Measurements from ENCODE around the gene UVSSA. TPM values are rescaled to one million over a fixed set of nuclear protein-coding genes. Genes with fewer than 3 reads are reported as not detected.

The UVSSA gene
- total and polyA plus RNA-seq, 9 of the 15 experiments (the other 6 are each of a cell fraction or from before 2014, with no cell fraction given), result 0.21 to 14.6 (median 3.3) TPM

- intact Hi-C loops (cut with micrococcal nuclease) (no loop called here), in situ Hi-C loops (cut with MboI) (no loop called here)
- Histone ChIP-seq H3K27ac (ENCODE audit: extremely low read depth, low read depth, low read length) (no peak overlapping the region), H3K4me1 (replicated peaks in 1 of 2; ENCODE audit: control insufficient read depth in 2 of 2, insufficient read depth in 2 of 2, low read length in 2 of 2) (peaks cover 0 to 16% of the 10 kb centered on the region in 2 experiments; a peak in 1 of 5 replicates), H3K9ac (ENCODE audit: insufficient read depth in 1 of 2, low read depth in 2 of 2, low read length in 2 of 2) (peak overlapping the region in 1 of 2 experiments; percentile 52; a peak in 1 of 4 replicates), H3K79me2 (ENCODE audit: control insufficient read depth, insufficient read depth, low read length) (peaks cover 4% of the 10 kb centered on the region; the same call in 1 of the 3 replicates), H4K20me1 (replicated peaks; ENCODE audit: control insufficient read depth, insufficient read depth, low read length) (no peaks in the 10 kb centered on the region), H2AFZ (ENCODE audit: low read depth, low read length) (no peak overlapping the region), H3K36me3 (ENCODE audit: control insufficient read depth, insufficient read depth, low read length) (peaks cover 79% of the 10 kb centered on the region; the same call in 2 of the 3 replicates), H3K9me3 (replicated peaks; ENCODE audit: control insufficient read depth, insufficient read depth, low read depth, low read length) (no peaks in the 10 kb centered on the region), H3K27me3 (ENCODE audit: control insufficient read depth in 2 of 2, insufficient read depth in 2 of 2, low read length in 2 of 2) (no peaks in the 10 kb centered on the region), H3K4me2 (ENCODE audit: insufficient read depth, low read length) (no peak overlapping the region), H3K4me3 (no peak overlapping the region), H3K9me1 (ENCODE audit: control insufficient read depth, insufficient read depth, low read length) (no peaks in the 10 kb centered on the region)
- CTCF ChIA-PET (ENCODE audit: low intra/inter-chr PET ratio), result no interaction called here
- ATAC-seq (peak; percentile 78), DNase-seq (ENCODE audit: extremely low read depth in 1 of 4, low spot score in 3 of 4) (peak; percentile 37 to 67 (median 59)), FAIRE-seq (no peak)
- POLR2A ChIA-PET, result interaction anchor here (0.6 to 1.2 kb wide), 3 partner anchors 9 to 172 kb away, joined by 4 to 5 read pairs (median 4); partner anchors contain the start of gene MAEA
- TF ChIP-seq MYC (IDR thresholded peaks at IDR 0.05; ENCODE audit: low read depth, low read length) (0 out of 2 replicates have a peak, but pooled peaks have one; percentile 27), MYC (CRISPR knock-in tag; IDR thresholded peaks at IDR 0.05; ENCODE audit: borderline replicate concordance, low read depth) (no peak), CTCFL (IDR thresholded peaks at IDR 0.05; ENCODE audit: borderline replicate concordance, insufficient read depth, low read depth, low read length, poor library complexity, severe bottlenecking) (peak; percentile 12), CTCF (IDR thresholded peaks at IDR 0.05 in 2 of 3, conservative IDR thresholded peaks at IDR 0.05 in 1 of 3; ENCODE audit: insufficient read depth in 2 of 3, low read depth in 1 of 3, low read length in 3 of 3) (peak; percentile 32 to 69 (median 56)), ZBTB5 (IDR thresholded peaks at IDR 0.05) (no peak)
- WGBS (ENCODE audit: insufficient coverage, low coverage, missing lambda C conversion rate), result 86% methylated on average over 17 of the region's 18 CpGs
- BruUV-seq (replicated peaks), result no TSS peak
These were observed 28.4 kb upstream of the UVSSA start for GRCh38 chr4:1318488-1319213.

Measured in K562 (cell line).